HG02870 (cell line): ENCODE data around the gene EPHB3.

Experiments used
- ATAC-seq: cut with Tn5 transposase; IDR thresholded peaks from one replicate; pipeline ENCODE4 v1.9.1; 2021; ENCODE audit warnings: mild to moderate bottlenecking, moderate library complexity; ENCODE audit not compliant: unreplicated experiment

EPHB3 gene

GRCh38 chr3:184563941-184564684, 2.5 kb downstream of the EPHB3 start:
- no peak for ATAC-seq

- ATAC-seq, result no peak
Measured at GRCh38 chr3:184564685-184565385, 3.2 kb downstream of the EPHB3 start.

DNA sequence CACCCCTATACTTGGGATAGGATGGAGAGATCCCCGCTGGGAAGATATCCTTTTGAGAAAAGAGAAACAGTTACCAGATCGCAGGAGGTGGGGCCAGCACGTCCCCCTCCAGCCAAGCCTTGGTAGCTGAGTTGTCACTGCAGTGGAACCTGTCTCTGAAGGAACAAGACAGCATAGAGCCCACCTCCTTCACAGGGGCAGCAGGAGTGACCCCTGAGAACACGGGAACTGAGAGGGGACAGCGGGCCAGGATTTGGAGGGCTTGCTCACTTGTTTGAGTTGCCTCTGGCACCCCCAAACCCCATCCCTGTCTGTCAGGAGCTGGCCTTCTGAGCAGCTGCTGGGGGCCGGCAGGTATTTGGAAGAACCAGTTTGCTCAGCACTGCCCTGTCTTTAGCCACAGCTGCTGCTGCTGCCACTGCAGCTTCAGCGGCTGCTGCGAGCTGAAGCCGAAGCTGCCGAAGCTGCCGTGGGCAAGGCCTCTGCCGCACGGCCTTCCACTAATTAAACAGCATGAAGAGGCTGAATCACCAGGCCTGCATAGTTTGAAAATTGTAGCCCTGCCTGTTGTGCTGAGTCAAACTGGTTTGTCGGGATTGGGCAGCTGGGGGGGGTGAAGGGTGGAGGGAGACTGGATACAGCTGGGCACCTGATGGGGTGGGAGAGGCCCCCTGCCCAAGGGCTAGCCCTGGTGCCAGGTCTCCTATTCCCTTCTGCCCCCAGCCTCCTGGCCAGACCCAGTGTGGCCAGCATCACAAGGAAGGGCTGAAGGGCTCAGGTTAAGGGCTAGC, 4.0 kb downstream of the EPHB3 start:
- no peak for ATAC-seq

DNA sequence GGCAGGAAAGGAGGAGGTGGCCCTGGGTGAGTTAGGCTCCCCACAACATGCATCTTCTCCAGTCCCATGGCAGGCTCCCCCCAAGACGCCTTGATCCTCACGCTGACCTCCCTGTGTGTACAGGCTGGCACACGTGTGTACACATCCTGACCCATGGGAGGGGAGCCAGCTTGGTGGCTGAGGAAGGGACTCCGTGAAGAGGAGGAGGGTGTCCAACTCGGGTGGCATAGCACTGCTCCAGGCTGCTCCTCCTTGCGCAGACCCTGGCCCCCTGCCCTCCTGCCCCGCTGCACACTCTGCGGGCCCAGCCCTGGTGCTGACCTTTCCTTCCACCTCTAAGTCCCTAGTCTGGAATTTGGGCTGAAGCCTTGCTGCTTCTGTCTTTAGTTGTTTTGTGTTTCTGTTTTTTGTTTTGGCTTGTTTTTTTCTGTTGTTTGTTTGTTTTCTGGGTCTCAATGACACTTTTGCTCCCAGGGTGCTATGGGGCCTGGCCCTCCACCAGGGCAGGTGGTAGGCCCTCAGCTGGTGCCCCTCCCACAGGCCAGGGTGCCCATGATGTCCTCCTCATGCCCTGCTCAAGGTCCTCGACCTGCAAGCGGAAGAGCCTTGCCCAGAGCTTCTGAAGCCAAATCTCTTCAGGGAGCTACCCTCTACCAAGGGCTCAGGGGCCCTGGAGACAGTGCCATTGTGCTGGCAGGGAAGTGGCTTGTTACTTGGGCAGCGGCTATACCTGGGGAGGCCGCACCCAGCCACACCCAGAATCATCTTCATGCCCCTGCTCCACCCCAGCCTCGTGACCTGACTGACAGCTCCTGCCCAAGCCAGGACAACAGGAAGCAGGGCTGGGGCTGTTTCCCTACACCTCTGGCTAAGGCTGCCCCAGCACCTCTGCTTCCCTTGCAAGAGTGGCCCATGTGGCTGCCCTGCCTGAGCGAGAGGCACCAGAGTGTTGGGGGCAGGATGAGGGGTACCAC, 5.1 kb downstream of the EPHB3 start:
- no peak for ATAC-seq

GRCh38 chr3:184567946-184568559, 6.5 kb downstream of the EPHB3 start:
- ATAC-seq, result no peak

GRCh38 chr3:184568560-184568923, 7.0 kb downstream of the EPHB3 start:
- ATAC-seq, result no peak

DNA sequence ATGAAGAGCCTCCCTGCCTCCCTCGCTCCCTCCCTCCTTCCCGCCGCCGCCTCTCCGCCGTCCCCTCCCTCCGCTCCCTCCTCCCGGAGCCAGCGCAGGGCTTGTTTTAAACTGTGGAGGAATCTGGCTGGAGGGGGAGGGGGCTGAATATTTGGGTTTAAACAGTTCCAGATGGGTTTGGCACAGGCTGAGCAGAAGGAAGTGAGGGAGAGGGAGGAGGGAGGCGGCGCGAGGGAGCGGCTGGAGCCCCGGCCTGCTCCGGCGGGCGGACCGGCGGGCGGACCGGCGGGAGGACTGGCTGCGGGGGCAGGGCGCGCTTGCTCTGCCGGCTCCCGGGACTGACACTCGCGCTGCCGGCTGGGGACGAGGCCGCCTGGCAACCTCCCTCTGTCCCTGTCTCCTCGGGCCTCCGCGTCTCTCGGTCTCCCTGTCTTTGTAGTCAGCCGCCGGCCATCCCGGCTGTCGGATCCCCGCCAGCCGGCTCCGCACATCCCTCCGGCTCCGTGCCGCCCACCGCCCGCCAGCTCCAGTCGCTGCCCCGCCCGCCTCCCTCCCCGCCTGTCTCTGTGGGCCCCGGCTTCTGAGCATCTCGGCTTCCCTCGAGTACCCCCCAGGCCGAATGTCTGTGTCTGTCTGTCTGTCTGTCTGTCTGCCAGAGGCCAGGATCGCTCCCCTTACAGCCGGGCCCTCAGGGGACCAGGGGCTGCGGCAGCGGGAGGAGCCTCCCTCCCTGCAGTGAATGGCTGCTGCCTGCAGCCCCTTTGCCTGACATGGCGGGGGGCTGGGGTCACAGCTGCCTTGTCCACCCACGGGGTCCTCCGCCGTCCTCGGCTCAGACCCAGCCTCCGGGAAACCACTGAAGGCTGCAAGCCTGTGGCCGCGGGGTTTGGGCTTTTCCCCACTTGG, 7.6 kb downstream of the EPHB3 start:
- no peak for ATAC-seq

DNA sequence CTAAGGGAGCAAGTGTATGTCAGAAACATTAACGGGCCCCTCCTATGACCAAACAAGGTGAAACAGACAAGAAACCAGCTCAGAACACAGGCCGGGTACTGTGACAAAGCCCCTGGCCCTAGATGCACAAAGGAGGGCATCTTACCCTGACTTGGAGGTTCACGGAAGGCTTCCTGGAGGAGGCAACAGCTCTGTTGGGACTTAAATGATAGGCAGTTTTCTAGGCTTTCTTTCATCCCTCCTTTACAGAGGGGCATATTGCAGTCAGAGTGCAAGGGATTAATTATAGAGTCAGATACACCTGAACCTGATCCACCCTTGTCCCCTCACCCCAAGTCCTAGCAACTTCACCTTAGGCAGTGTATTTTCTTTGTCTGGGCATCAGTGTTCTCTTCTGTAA, 8.4 kb downstream of the EPHB3 start:
- ATAC-seq, result no peak

- no peak for ATAC-seq
Measured at GRCh38 chr3:184570489-184570888, 8.9 kb downstream of the EPHB3 start.

- ATAC-seq, result no peak
Measured at GRCh38 chr3:184571750-184572377, 10.3 kb downstream of the EPHB3 start.

- ATAC-seq, result no peak
Measured at GRCh38 chr3:184572633-184573270, 11.2 kb downstream of the EPHB3 start.

DNA sequence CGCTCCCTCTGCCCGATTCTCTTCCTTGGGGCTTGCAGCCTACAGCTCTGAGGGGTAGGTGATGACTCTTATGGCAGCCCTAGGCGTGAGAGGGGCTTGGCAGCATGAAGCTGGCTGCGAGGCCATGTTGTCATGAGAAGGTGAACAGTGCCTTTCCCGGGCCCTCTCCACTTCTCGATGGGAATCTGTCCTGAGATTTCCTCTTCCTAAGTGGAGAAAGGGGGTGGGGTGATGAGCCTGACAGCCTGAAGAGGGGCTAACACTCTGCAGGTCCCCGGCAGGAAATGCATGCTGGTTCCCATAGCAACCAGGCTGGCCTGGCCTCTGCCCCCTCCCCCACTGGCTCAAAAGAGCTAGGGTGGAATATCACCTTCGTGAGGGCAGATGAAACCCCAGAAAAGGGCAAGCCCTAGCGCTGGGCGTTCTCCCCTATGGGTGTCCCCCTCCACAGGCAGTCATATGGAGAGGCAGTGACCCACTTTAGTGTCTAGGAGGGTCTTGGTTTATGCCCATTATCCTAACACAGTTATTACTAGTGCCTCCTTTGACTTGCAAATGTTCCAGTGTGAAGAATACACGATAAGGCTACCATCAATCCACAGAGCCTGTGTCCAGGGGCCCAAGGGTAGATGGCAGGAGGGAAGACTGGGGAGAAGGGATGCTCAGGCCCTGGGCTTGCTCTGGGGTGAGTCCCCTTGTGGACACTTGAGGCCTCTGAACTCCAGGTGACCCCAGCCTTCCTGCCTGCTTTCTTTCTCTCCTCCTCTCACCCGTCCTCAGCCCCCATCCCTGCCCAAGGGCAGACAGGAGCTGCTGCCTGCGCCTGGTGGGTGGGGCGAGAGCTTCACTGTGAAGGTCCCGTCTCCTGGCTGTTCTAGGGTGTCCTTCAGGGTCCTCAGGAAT, 13.2 kb downstream of the EPHB3 start:
- ATAC-seq, result no peak

- no peak for ATAC-seq
Measured at GRCh38 chr3:184575701-184576100, 14.1 kb downstream of the EPHB3 start.

- no peak for ATAC-seq
Measured at GRCh38 chr3:184576457-184577240, 15.1 kb downstream of the EPHB3 start.

DNA sequence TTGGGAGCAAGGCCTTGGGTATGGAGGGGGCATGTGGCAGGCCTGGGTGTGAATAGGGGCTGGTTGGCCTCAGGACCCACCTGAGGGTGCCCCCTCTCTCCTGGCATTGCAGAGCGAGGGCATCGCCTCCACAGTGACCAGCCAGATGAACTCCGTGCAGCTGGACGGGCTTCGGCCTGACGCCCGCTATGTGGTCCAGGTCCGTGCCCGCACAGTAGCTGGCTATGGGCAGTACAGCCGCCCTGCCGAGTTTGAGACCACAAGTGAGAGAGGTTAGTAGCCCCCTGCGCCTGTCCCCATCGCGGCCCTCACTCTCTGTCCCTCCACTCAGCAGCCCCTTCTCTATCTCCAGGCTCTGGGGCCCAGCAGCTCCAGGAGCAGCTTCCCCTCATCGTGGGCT, 16.0 kb downstream of the EPHB3 start:
- no peak for ATAC-seq

- ATAC-seq, result no peak
Measured at GRCh38 chr3:184578218-184578617, 16.6 kb downstream of the EPHB3 start.
